Adrenal gland (tissue), 12 donors: ENCODE measurements around the gene LZIC. TPM values are rescaled to one million over a fixed set of nuclear protein-coding genes. Genes with fewer than 3 reads are reported as not detected.

ENCODE experiments used
- DNase-seq, 7 donors: peaks; one replicate each; pipeline ENCODE4 v3.0.0-alpha.2; 2019 to 2020
- H3K27ac ChIP-seq, 5 donors: fragments of 200-600 bp; sonication (generic) in 4 of 5; 1 replicate in 3 of 5; 2 replicates in 2 of 5; pipeline versions ENCODE4 v1.5.1 to v1.8.0; 2016 to 2020; ENCODE audit warnings: mild to moderate bottlenecking in 1 of 5
- H3K27me3 ChIP-seq: fragments of 200-600 bp; 2 replicates; pipeline ENCODE4 v1.8.0; 2021
- H3K36me3 ChIP-seq, 2 donors: fragments of 200-600 bp; replicated peaks in 1 of 2; 1 replicate in 1 of 2; 2 replicates in 1 of 2; pipeline versions ENCODE4 v1.5.1 to v1.8.0; 2018 to 2022
- H3K4me1 ChIP-seq, 2 donors: fragments of 200-600 bp; replicated peaks in 1 of 2; 1 replicate in 1 of 2; 2 replicates in 1 of 2; pipeline versions ENCODE4 v1.5.1 to v1.8.0; 2018 to 2021
- H3K4me3 ChIP-seq, 4 donors: fragments of 200-600 bp; sonication (generic) in 3 of 4; one replicate each; pipeline ENCODE4 v1.5.1; 2016 to 2018
- H3K9me3 ChIP-seq, 3 donors: fragments of 200-600 bp; sonication (generic) in 1 of 3; replicated peaks in 1 of 3; 1 replicate in 2 of 3; 2 replicates in 1 of 3; pipeline versions ENCODE4 v1.5.1 to v1.8.0; 2016 to 2021
- CTCF ChIP-seq, 6 experiments: fragments of 450-650 bp in 4 of 6; fragments of 200-600 bp in 2 of 6; sonication (generic) in 1 of 6; IDR thresholded peaks; 1 replicate in 5 of 6; 2 replicates in 1 of 6; pipeline versions ENCODE4 v1.5.1 to v1.8.0; 2016 to 2021; ENCODE audit warnings: antibody characterized with exemption in 6 of 6, mild to moderate bottlenecking in 2 of 6, moderate library complexity in 1 of 6
- POLR2A ChIP-seq, 2 donors: fragments of 450-650 bp; IDR thresholded peaks; one replicate each; pipeline ENCODE4 v1.6.1; 2017; ENCODE audit warnings: antibody characterized with exemption in 2 of 2, mild to moderate bottlenecking in 2 of 2, moderate library complexity in 1 of 2
- WGBS, 4 donors: extraction: QIAGEN DNeasy Blood & Tissue Kit in 2 of 4; methylation state at CpG; one replicate each; pipeline versions ENCODE4 v1.1.5 to v1.1.7; 2013 to 2017; 5-methylcytosine and 5-hydroxymethylcytosine counted together
- intact Hi-C, 2 donors: fragments of 100-400 bp; cut with DNase I; formaldehyde crosslinking; loops; one replicate each; pipeline versions ENCODE4 v1.14.1 to v1.15.0; 2022 to 2023
- polyA plus RNA-seq, 3 donors: library from polyadenylated mRNA; stranded (reverse); fragments of 200-250 nt in 2 of 3; fragments of 350-450 nt in 1 of 3; fragmentation: Illumina TruSeq in 1 of 3; extraction: RNeasy Lipid Tissue Mini Kit (QIAGEN cat#74804) in 1 of 3; gene quantifications; one replicate each; pipeline ENCODE4 v1.2.3, GENCODE V29; 2013 to 2014
- total RNA-seq, 9 donors: library from RNA; depleted of rRNA in 4 of 9; stranded (reverse); fragments of >200 nt in 4 of 9; fragments of 120-200 nt in 1 of 9; fragmentation: NEBNext Ultra II Directional in 1 of 9; extraction: Animal tissue kit (Norgen Biotek cat#: 25700) in 1 of 9; gene quantifications; one replicate each; pipeline versions ENCODE4 v1.1.0 to v1.2.4, GENCODE V29; 2013 to 2023
- donor health status: healthy with polysubstance abuse.
- donor health status: Bipolar disorder and iron deficiency.
- donor health status: DM: yes; HTN: yes; CAD: no.
- donor health status: DM: no; HTN: no; CAD: no.
- donor health status: DM: no; HTN: no; CAD: no.
- donor health status: DM: yes; HTN: yes; CAD: no.

The LZIC gene
- total and polyA plus RNA-seq, 12 donors, result 6.5 to 42.9 (median 30.3) TPM

- 89 to 93% (median 92%) methylated on average over 9 of the region's 9 CpGs for WGBS, 4 donors
- Histone ChIP-seq H3K27me3 (no peaks in the 10 kb centered on the region), H3K4me3 (no peak overlapping the region), H3K36me3 (no peaks in the 10 kb centered on the region), H3K9me3 (no peaks in the 10 kb centered on the region), H3K4me1 (peaks cover 10 to 26% of the 10 kb centered on the region in 2 donors), H3K27ac (no peak overlapping the region)
- no peak for DNase-seq
- intact Hi-C loops, result no loop called here
- TF ChIP-seq CTCF (IDR thresholded peaks at IDR 0.05), result no peak
- TF ChIP-seq POLR2A (IDR thresholded peaks at IDR 0.05), result no peak
Observed at GRCh38 chr1:9903801-9904527, 39.2 kb downstream of the LZIC start.

GRCh38 chr1:9902060-9902452 is 41.1 kb downstream of the LZIC start:
- TF ChIP-seq POLR2A (IDR thresholded peaks at IDR 0.05), result no peak
- no peak for TF ChIP-seq CTCF (IDR thresholded peaks at IDR 0.05)
- 48 to 70% (median 54%) methylated on average over 5 to 6 of the region's 6 CpGs for WGBS, 4 donors
- peak overlapping the region in 3 of 5 donors; percentile 12 to 75 (median 69) for H3K27ac ChIP-seq
- H3K4me3 ChIP-seq, result no peak overlapping the region
- no peaks in the 10 kb centered on the region for H3K36me3 ChIP-seq
- no peaks in the 10 kb centered on the region for H3K27me3 ChIP-seq
- no peaks in the 10 kb centered on the region for H3K9me3 ChIP-seq
- intact Hi-C loops, result no loop called here
- H3K4me1 ChIP-seq, result peaks cover 7 to 22% of the 10 kb centered on the region in 2 donors
- DNase-seq, result peak in 2 of 7 donors; percentile 18 to 31

GRCh38 chr1:9901148-9902059 is 41.8 kb downstream of the LZIC start:
- peak in 6 of 7 donors; percentile 20 to 74 (median 35) for DNase-seq
- WGBS, 4 donors, result 56 to 74% (median 64%) methylated on average over 6 to 9 of the region's 9 CpGs
- intact Hi-C loops, result no loop called here
- TF ChIP-seq CTCF (IDR thresholded peaks at IDR 0.05), result no peak
- Histone ChIP-seq H3K27me3 (no peaks in the 10 kb centered on the region), H3K4me1 (peaks cover 7 to 22% of the 10 kb centered on the region in 2 donors), H3K4me3 (no peak overlapping the region), H3K27ac (peak overlapping the region in 3 of 5 donors; percentile 12 to 75 (median 69)), H3K36me3 (no peaks in the 10 kb centered on the region), H3K9me3 (no peaks in the 10 kb centered on the region)
